NCI-H2081 treated with DMSO at 0.1 percent for 48 hours (cell line): ENCODE data around the gene KERA.
"Not testable (repeated sequence)": the region's sequence is repeated elsewhere in the genome, so short reads cannot be mapped to it uniquely, and the experiment has no call there.

Experiments
- DNase-seq: peaks from one replicate; lab custom pipeline; 2025; lab: John Stamatoyannopoulos, UW

KERA gene, protein sequence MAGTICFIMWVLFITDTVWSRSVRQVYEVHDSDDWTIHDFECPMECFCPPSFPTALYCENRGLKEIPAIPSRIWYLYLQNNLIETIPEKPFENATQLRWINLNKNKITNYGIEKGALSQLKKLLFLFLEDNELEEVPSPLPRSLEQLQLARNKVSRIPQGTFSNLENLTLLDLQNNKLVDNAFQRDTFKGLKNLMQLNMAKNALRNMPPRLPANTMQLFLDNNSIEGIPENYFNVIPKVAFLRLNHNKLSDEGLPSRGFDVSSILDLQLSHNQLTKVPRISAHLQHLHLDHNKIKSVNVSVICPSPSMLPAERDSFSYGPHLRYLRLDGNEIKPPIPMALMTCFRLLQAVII

DNA sequence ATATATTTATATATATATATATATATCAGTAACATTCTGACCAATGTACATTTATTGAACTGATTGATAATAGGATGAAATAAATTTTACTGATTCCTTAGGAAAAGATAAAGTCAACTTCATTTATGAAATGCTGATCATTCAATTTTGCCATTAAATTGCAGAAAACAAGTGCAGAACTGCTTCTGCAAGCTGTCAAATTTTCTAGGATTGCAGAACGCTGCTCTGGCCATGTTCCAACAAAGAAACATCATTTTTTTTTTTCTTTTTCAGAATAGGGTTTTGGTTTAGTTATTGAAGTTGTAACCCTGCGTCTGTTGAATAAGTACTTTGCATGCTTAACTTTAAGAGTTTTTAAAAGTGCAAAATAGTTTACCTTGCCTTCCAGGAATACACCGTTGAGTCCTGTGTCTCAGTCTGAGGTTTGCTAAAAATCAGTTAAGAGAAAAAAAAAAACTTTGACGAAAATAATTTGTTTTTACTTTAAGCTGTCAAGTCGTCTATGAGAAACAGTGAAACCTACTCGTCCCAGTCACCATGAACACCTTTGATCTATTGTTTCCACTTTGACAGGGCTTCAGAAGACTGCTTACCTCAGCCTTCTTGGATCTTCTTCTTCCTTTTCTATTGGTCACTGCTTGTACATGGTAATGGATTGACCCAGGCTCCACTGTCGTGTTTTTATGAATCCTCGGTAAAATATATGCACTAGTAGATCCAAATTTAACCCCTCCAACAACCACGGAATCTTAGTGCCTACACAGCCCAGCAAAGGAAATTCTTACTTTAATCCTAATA lies at the start of gene KERA:
Gene KERA, minus strand, starts transcription at position 657 of the 798 bp plus-strand sequence. CDS start 1,743 bp downstream, outside the sequence.
- no peak for DNase-seq

DNA sequence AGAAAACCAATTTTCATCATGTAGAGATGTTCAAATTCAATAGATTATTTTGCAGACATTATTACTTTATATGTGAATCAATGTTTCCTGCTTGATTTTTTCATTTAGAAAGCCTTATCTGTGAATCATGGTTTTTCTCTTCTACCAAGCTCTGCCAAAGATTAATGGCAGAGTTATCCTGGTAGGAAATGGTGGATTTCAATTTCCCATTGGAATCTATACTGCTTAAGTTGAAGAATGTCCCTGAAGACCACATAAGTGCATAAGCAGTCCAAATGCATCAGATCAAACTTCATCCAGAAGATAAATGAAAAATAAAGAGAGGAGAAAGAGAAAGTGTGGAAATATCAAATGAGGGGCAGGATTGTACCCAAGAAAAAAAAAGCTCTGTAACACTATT lies 48.5 kb upstream of the KERA start:
- no peak for DNase-seq

DNA sequence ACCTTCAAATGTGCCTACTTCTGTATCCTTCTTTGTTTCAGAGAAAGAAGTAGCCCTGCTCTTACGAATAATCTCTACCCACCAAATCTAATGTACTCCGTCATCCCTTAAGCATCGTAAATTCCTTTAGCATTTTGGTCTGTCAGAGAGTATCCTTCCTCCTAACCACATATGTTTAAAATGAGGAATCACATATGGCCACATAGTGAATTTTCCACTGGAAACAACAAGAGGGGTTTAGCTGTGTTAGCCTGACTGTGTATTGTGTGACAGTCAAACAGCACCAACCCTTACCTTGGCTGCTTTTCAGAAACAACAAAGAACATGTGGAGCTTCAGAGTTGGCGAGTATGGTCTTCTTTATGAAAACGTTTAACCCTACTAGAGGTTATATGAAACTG lies 48.0 kb upstream of the KERA start:
- DNase-seq, result no peak

DNA sequence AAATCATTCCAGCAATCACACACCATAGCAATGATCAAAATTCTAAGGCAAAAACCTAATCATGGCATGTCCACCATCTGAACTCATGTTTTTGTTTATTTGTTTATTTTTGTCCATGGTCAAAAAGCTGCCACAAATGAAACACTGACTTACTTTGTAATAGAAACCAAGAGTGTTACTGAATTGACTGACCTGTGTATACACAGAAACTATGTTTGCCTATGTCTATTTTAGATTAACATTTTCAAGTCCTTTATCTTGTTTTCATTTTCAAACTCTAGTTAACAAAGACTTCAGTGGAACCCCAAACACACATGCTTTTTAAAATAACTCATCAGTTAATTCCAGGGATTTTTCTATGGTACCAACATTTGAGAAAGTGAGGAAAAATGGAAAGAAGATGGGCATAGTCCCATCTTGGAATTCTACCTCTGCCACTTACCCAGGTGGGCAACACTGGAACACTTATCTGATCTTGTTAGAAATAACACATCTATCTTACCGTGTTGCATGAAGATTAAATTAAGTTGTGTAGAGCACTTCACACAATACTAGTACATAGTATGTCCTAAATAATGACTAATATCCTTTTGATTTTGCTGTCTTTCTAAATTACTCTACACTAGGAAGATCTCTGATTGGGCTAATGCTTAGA lies 47.1 kb upstream of the KERA start:
- DNase-seq, result no peak

DNA sequence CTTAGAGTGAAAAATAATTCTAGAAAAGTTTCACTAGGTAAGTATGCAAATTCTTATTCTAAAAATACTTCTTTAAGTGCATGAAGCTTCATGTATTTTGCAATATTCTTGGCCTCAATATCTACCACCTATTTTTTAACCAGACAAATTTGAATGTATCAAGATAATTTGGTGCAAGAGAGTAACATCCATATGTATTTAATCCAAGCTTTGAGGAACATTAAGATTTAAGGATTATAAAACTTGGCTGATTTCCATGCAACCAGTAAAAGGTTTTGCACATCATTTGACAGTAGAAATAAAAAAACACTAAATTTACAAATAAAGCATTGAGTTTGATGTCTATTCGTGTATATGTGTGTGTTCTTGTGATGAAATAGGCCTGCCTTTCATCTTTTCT lies 45.8 kb upstream of the KERA start:
- no peak for DNase-seq

DNA sequence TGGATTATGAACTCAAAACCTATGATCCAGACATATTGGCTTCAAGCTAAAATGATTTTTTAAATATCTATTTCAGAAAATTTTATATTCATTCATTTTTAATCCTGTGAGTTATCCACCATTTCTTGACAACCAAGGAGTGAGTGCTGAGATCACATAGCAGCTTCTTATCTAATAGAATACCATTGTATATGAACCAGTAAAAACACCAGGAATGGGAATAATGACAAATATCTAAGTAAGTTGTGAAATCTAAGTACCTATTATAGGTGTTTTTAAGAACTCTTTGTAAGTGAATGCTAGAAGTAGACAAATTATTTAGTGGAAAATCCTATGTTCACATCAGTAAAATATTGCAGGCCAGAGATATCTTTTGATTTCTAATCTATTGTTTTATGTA lies 45.3 kb upstream of the KERA start:
- no peak for DNase-seq

DNA sequence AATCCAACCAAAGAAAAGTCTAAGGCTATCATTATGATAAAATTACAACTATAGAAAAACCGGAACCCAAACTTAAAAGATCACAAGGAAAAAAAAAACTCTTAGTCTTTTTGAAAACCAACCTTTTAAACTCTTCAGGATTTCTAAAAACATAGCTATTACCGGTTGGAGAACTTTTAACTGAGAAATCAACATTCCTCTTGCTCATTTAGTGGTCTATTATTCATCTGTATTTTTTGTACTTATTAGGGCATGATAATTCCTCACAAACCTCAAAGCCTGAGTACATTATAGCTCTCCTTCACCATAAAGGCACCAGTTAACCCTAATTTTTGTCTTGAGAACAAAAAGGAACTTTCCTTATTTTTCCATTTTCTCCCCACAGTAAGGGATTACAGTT lies 43.1 kb upstream of the KERA start:
- DNase-seq, result no peak

DNA sequence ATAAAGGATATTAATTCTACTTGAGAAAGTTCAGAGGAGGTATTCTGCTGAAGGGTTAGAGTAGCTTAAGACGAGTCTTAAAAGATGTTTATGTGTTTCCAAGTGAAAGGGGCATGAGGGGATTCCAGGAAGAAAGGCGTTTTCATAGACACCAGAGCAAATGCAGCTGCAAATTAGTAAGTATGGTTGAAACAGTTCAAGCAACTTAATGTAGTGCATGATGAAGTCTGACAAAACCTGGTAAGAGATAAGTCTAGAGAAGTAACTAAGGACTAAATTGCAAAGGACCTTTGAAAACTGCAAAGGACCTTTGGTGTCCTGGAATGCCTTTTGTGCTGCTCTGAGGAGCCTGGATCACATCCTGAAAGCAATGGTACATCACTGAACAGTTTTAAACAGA lies 42.0 kb upstream of the KERA start:
- DNase-seq, result no peak

DNA sequence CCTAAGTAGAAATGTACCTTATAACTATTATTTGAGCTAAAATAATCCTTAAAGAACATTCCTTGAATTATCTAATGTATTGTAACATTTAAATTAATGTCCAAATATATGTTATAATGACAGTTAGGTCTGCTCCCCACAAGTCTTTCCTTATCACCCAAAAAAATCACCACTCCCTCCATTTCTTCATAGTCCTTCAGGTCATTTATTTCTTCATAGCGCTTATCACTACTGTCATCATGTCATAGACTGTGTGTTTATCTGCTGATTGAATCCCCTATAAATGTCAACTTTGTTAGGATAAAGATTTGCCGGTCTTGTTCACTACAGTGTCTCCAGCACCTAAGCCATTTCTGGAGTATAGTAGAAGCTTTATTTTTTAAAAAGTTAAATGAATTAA lies 41.5 kb upstream of the KERA start:
- no peak for DNase-seq

DNA sequence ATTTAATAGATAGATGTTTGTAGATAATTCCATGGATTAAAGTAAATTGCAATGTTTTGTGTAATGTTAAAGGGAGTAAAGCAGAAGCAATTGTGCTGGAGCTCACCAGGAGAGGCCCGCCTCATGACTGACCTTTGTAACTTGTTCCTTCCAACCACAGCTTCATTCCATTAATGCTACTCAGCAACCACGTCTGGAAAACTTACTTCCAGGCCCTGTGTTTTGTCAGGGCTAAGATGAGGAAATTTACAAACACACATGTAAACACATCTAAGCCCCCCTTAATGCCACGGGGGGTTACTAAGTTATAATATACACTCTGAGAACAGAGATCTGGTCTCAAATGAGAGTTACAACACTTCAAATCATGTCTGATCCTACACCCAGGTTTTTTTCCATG lies 41.1 kb upstream of the KERA start:
- DNase-seq, result no peak

DNA sequence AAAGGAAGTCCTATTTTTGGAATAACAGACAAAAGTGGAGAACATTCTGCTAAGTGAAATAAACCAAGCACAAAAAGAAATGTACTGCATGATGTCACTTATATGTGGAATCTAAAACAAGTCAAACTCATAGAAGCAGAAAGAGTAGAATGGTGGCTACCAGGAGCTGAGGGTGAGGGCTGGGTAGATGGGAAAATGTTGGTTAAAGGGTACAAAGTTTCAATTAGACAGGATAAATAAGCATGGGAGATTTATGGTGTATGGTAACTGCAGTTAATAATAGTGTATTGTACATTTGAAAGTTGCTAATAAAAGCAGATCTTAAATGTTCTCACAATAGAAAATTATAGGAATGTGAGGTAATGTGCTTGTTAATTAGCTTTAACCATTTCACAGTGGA lies 40.6 kb upstream of the KERA start:
- DNase-seq, result no peak

DNA sequence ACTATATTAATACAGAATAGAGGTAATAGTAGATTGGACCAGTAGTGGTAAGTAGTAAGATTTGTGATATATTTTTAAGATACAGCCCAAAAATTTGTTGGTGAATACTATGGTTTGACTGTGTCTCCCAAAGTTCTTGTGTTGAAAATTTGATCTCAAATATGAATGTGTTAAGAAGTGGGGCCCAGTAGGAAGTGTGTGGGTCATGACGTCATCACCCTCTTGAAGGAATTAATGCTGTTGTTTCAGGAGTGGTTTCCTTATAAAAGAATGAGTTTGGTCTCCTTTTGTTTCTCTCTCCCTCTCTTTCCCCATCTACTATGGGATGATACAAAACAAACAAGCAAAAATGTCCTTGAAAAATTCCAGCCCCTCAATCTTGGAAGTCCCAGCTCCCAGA lies 37.1 kb upstream of the KERA start:
- no peak for DNase-seq

DNA sequence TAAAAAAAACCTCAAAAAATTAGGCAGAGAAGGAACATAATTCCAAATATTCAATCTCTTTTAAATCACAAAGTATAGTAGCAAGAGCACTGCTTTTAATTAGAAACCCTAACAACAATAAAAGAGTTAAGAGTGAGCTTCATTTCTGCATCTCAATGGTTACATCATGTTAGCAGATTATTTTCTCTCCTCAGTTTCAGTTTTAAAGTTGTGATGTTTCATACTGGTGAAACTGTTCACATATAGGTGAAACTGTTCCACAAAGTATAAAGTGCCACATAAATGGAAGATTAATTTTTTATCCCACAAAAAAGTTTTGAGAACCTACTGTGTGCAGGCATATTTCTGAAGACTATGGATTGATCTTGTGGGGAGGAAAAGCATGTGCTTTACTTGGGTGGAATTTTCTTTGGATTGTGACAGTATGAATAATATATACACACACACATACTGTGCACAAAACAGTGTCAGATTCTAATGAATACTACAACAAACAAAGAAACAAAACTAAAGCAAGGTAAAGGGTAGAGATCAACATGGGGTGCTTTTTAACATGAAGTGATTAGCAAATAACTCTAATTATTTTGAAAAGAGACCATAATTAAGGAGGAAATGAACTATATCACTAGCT lies 36.3 kb upstream of the KERA start:
- no peak for DNase-seq

DNA sequence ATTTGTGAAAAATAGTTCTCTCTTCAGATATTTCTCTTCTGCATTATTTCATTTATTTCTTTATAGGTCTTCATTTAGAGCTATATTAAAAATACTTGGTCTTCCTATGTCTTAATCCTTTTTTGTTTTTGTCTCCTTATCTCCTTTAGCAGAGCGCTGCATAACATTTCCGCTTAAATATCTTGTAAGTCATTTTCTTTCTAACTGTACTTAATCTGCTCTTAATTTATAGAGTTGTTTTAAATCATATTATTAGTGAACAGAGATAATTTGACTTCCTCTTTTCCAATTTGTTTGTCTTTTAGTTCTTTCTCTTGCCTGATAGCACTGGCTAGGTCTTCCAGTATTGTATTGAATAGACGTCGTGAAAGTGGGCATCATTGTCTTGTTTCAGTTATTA lies 35.5 kb upstream of the KERA start:
- no peak for DNase-seq

DNA sequence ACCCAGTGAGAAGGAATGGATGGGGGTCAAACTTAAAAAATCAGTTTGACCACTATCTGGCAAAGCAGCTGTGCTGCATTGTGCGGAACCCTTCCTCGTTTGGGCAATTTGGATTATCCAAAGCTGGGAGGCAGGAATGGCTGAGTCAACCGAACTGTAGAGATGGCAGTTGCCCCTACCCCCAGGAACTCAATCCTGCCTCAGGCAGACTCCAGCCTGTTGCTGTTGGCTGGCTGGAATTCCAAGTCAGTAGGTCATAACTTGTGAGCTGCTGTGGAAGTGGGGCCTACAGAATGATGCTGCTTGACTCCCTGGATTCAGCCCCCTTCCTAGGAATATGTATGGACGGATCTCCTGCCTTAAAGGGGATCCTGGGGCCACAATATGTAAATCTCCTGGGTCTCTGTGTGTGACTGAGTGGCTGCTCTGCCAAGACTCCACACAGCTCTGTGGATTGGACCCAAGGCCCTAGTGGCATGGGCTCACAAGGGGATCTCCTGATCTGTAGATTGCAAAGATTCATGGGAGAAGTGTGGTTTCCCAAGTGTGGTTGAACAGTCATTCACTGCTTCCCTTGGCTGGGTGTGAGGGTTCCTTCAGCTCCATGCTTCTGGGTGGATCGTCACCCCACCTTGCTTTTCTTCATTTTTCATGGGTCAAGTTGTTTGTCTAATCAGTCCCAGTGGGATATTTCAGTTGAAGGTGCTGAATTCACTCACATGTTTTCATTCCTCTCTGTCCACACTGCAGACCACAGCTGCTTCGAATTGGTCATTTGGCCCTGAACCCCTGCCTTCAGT lies 34.3 kb upstream of the KERA start:
- DNase-seq, result no peak

DNA sequence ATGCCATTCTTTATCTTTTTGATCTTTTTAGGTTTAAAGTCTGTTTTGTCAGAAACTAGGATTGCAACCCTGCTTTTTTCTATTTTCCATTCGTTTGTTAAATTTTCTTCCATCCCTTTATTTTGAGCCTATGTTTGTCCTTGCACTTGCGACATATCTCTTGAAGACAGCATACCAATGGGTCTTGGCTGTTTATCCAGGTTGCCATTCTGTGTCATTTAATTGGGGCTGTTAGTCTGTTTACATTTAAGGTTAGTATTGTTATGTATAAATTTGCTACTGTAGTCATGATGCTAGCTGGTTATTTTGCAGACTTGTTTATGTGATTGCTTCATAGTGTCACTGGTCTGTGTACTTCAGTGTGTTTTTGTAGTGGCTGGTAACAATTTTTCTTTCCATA lies 32.1 kb upstream of the KERA start:
- not testable (repeated sequence) for DNase-seq

DNA sequence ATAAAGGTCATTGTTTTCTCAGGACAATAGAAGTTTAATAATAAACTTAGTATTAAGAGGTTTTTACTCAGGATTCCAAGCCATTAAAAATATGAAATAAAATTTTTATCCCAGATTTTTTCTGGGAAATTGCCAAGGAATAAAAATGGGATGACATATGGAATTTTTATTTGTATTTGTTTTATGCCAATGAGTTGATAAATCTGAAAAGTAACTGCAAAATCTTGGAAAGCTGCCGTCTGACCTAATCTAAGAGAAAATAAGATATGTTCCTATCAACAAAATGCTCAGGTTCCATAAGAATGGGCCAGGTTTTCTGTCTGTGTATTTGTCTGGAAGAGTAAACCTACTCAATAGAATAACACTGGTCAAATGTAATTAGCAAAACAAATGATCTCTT lies 22.2 kb upstream of the KERA start:
- DNase-seq, result no peak

DNA sequence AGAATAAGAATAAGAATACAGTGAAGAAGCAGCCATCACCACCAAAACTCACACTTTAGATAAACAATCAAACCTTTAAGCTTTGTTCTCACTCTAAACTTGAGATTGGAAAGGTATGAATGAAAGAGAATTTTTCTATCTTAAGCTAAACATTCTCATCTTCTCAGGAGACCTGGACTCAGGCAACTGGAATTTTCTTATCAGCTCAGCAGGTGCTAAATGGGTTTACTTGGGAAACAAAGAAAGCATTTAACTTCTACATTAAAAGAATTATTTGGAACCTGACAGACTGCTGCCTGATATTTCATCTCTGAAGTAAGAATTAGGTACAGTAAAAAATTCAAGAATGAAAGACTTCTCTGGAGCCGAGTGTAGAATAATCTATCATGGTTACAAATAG lies 20.7 kb upstream of the KERA start:
- no peak for DNase-seq

DNA sequence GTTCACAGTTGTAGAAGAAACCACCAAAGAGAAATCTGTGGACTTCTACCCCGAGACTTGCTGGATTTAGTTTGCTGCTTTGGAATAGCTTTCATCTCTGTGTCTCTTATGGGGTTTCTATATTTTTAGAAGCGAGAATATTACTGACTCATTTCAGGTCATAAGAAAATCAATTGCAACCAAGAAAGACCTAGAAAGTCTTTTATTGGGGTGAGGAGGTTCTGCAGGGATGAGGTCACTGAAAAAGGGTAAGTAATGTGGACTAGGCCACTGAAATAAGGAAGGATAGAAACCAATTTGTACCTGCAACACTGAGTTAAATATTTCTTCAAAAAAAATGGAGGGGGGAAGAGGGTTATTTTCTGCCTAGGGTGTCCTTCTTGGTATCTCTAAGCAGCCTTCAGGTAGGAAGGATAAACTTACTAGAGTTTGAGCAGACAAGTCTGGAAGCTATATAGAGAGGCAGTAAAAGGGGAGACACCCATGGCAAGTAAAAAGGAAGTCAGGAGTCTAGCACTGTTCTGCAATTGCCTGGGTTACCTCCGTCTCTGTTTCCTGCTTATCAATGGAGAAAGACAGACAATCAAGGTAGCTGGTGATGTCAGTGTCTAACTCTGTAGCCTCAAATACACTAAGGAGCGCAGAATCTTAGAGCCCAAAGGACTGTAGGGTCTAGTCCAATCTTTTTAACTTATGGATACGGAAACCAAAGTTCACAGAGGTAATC lies 19.6 kb upstream of the KERA start:
- DNase-seq, result no peak

DNA sequence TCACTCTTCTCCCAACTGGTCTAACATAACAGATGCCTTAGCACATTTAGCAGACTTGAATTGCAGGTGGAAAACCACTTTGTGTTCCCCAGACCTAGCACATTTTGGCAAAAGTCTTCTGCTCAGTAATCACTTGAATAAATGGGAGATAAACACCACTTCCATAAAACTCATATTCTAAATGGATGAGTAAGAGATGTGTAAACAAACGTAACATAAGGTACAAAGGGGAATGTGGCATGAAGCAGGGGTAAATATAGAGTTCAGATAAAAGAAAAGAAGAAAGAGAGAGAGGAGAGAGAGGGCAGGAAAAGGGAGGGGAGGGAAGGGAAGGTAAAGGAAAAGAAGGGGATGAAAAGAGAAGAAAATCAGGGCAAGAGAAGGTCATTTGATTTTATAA lies 17.0 kb upstream of the KERA start:
- no peak for DNase-seq

DNA sequence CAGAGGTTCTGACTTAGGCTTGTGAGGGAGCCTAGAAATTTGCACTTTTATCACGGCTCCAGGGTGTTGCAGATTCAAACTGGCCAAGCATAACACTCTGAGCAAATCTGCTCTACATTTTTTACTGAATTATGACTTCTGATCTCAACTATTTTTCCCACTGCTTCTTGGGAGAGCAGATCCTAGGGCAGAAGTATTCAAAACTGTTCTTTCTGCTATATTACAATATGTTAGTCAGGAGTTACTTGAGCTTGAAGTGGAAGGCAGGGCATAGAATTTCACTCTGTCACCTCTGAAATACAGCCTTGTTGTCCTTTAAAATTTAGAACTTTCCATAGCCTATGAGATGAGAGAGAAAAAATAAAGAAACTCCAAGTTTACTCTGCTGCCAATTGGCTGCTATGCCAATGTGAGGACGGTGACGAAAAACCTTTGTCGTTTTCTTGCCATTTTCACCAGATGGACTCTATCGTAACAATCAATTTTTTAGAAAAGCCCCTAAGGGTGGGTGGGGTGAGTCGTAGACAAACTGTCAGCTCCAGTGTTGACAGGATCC lies 16.4 kb upstream of the KERA start:
- no peak for DNase-seq
